SJSA1 (cell line): Measurements from ENCODE around the gene PHF19. TPM values are rescaled to one million over a fixed set of nuclear protein-coding genes. Genes with fewer than 3 reads are reported as not detected.

Experiments
- DNase-seq, 2 experiments: peaks; one replicate each; pipeline ENCODE4 v3.0.0-alpha.2; 2015 to 2020; ENCODE audit warnings: low spot score in 2 of 2, low read depth in 1 of 2
- H3K27ac ChIP-seq: fragments of 250-450 bp; sonication (Bioruptor Pico); 2 replicates; pipeline ENCODE4 v1.5.1; 2020; ENCODE audit warnings: mild to moderate bottlenecking, moderate library complexity
- H3K27me3 ChIP-seq: fragments of 250-450 bp; sonication (Bioruptor Pico); replicated peaks from 2 replicates; pipeline ENCODE4 v1.5.1; 2020; ENCODE audit warnings: mild to moderate bottlenecking, moderate library complexity
- H3K36me3 ChIP-seq: fragments of 250-450 bp; sonication (Bioruptor Pico); 2 replicates; pipeline ENCODE4 v1.5.1; 2020; ENCODE audit warnings: mild to moderate bottlenecking
- H3K4me1 ChIP-seq: fragments of 250-450 bp; sonication (Bioruptor Pico); replicated peaks from 2 replicates; pipeline ENCODE4 v1.6.1; 2021; ENCODE audit warnings: mild to moderate bottlenecking
- H3K4me3 ChIP-seq: fragments of 250-450 bp; sonication (Bioruptor Pico); 2 replicates; pipeline ENCODE4 v1.5.1; 2020; ENCODE audit warnings: mild to moderate bottlenecking
- H3K9me3 ChIP-seq: fragments of 250-450 bp; sonication (Bioruptor Pico); replicated peaks from 2 replicates; pipeline ENCODE4 v1.5.1; 2020; ENCODE audit warnings: mild to moderate bottlenecking
- total RNA-seq: library from RNA; depleted of rRNA; stranded (reverse); fragments of >200 nt; shearing (Covaris generic); gene quantifications from 2 replicates; pipeline ENCODE4 v1.2.3, GENCODE V29; 2014; rRNA removed

The PHF19 gene
- total RNA-seq: 68.3 and 69.6 TPM in 2 replicates

DNA sequence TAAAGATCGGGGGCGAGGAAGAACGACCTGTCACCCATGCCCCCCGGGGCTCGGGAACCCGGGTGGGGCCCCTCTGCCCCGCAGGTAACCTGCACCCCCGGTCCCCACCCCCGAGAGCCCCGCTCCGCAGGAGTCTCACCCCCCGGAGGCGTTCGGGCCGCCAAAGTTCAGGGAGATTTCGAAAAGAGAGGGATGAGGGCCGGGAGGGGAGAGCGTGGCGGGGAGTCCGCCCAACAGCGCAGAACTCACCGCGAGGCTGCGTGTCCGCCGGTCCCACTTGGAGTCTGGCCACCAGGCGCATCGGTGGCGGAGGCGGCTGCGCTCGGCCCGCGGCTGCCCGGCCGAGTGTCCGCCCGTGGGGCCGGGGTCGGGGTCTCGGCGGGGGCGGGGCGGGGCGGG lies at the start of gene PHF19:
Gene PHF19 (minus strand): TSS at position 347 of the 399 bp plus-strand sequence. CDS start 2,447 bp downstream, outside the sequence.
- Histone ChIP-seq H3K36me3 (peaks cover 47% of the 10 kb centered on the region), H3K4me3 (peak within 1 kb of the TSS; percentile 50), H3K27ac (peak within 1 kb of the TSS; percentile 97), H3K9me3 (no peaks in the 10 kb centered on the region), H3K27me3 (no peaks in the 10 kb centered on the region), H3K4me1 (peaks cover 34% of the 10 kb centered on the region)
- peak in 1 of 2 experiments; percentile 61 for DNase-seq

GRCh38 chr9:120926397-120926928 lies 49.5 kb upstream of the PHF19 start, which contains the start of gene TRAF1:
Gene TRAF1 (minus strand): TSS chr9:120926796. CDS start chr9:120926075, 721 bp downstream.
- H3K36me3 ChIP-seq: no peaks in the 10 kb centered on the region
- H3K4me1 ChIP-seq: peaks cover 40% of the 10 kb centered on the region
- DNase-seq: no peak
- H3K4me3 ChIP-seq: 0 out of 2 replicates have a peak within 1 kb of the TSS, but pooled peaks have one; percentile 4
- peak within 1 kb of the TSS; percentile 87 for H3K27ac ChIP-seq
- no peaks in the 10 kb centered on the region for H3K9me3 ChIP-seq
- H3K27me3 ChIP-seq: no peaks in the 10 kb centered on the region

DNA sequence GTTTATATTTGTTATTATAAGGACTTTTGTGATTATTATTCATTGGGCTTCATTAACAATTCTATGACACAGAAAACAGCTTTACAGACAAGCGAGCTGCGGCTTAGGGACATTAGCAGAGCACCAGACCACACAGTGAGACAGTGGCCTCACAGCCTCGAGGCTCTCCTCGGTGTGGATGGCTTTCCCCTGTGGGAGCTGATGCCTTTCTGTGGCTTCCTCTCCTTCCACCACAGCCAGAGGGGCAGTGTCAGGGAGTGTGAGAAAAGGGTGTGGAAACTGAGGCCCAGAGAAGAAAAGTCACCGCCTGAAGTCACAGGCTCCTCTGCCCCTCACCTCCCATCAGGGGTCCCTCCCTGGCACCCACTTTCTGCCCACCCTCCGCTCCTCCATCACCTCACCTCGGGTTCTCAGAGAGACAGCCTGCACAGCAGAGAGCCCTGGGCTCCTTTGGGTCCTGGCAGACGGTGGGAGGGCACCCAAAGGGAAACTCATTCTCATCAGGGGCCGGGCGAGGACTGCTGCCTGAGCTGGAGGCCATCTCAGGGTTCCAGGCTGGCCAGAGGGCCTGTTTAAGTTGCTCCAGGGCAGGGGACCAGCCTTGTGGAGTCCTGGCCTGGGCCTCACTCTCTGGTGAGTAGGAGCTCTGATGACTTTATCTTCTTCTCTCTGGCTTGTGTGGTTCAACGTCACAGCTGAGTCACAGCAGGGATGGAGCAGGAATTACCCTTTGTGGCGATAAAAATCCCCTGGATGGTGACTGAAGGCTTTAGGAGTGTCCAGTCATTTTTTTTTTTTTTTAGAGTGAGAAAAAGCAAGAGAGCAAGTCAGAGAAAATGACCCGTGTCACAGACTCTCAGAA lies 48.8 kb upstream of the PHF19 start:
- peak overlapping the region; percentile 87 for H3K27ac ChIP-seq

DNA sequence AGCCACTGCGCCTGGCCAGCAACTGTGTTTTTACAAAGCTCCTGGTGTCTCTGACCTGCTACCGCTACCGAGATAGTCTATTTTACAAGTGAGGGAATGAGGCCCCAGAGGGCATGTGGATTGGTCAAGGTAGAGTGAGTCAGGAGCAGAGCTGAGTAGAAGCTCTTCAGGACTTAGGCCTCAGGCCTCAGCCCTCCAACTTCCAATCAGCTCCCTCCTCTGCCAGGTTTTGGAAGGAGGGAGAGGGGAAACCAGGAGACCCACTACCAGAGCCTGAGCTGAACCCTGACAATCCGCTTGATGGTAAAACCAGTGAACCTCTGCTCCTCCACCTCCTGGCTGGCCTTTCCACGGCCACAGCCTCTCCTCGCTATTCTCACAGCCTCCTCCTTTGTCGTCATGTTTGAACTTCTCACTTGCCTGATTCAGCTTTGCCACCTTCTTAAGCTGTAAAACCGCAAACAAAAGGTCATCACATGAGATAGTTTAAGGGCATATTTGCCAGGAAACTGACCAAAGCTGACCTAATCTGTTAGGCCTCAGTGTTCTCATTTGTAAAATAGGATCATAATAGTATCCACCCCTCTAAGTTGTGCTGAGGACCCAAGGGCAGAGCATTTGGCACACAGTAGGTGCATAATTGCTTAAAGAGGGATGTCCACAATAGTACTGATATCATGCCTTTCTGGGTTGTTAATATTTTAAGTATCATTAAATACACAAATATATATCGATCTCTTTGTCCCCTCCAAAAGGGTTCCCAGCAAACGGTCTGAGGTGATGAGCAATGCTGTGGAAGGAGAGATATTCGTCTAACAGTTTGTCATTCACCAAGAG lies 47.9 kb upstream of the PHF19 start:
- peak overlapping the region; percentile 87 for H3K27ac ChIP-seq
- H3K4me3 ChIP-seq: no peak overlapping the region
- H3K4me1 ChIP-seq: peaks cover 36% of the 10 kb centered on the region
- no peaks in the 10 kb centered on the region for H3K9me3 ChIP-seq
- H3K36me3 ChIP-seq: no peaks in the 10 kb centered on the region
- no peaks in the 10 kb centered on the region for H3K27me3 ChIP-seq
- DNase-seq: peak in 1 of 2 experiments; percentile 7

More for the DNA sequence above, 48.8 kb upstream of the PHF19 start:
- H3K27me3 ChIP-seq: no peaks in the 10 kb centered on the region
- 0 out of 2 replicates have a peak overlapping the region, but pooled peaks have one; percentile 4 for H3K4me3 ChIP-seq
- H3K4me1 ChIP-seq: peaks cover 33% of the 10 kb centered on the region
- H3K36me3 ChIP-seq: no peaks in the 10 kb centered on the region
- H3K9me3 ChIP-seq: no peaks in the 10 kb centered on the region
- peak; percentile 87 to 88 for DNase-seq

DNA sequence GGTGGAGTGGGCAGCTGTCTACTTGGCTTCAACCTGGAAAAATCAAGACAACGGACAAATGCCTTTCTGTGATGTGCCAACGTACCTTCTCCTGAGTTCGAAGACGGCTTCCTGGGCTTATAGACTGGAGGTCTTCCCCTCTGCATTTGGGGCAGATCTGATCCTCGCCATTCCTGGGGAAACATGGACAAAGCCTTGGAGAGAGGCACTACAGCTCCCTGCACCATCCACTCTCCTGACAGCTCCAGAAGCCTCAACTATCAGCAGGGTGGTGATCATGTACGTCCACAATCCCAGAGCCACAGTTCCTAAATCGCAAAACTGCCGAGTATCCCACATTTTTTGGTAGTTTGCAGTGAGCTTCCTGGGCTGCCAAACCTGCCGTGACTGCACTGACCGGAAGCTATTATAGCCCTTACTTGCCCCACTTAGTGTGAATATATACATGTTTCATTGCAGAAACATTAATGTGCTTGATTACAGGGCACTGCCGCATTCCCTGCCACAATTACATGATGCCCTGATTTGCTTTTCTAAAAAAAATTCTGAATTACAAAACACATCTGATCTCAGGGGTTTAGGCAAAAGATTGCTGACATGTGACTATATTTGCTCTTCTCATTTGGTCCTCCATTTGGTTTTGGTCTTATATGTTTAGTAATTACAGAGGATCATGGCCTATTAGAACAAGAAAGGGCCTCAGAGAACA lies 46.8 kb upstream of the PHF19 start:
- H3K36me3 ChIP-seq: no peaks in the 10 kb centered on the region
- no peak overlapping the region for H3K4me3 ChIP-seq
- no peaks in the 10 kb centered on the region for H3K27me3 ChIP-seq
- peaks cover 47% of the 10 kb centered on the region for H3K4me1 ChIP-seq
- H3K9me3 ChIP-seq: no peaks in the 10 kb centered on the region
- no peak overlapping the region for H3K27ac ChIP-seq
- DNase-seq: no peak

- Histone ChIP-seq H3K27ac (no peak overlapping the region), H3K36me3 (no peaks in the 10 kb centered on the region), H3K4me1 (peaks cover 52% of the 10 kb centered on the region), H3K27me3 (no peaks in the 10 kb centered on the region), H3K9me3 (no peaks in the 10 kb centered on the region), H3K4me3 (no peak overlapping the region)
- DNase-seq: no peak
Measured at GRCh38 chr9:120922404-120923195, 45.6 kb upstream of the PHF19 start.

GRCh38 chr9:120921661-120922181 lies 44.7 kb upstream of the PHF19 start:
- Histone ChIP-seq H3K4me3 (no peak overlapping the region), H3K27ac (no peak overlapping the region), H3K27me3 (no peaks in the 10 kb centered on the region), H3K9me3 (no peaks in the 10 kb centered on the region), H3K36me3 (no peaks in the 10 kb centered on the region), H3K4me1 (peaks cover 52% of the 10 kb centered on the region)
- DNase-seq: no peak

DNA sequence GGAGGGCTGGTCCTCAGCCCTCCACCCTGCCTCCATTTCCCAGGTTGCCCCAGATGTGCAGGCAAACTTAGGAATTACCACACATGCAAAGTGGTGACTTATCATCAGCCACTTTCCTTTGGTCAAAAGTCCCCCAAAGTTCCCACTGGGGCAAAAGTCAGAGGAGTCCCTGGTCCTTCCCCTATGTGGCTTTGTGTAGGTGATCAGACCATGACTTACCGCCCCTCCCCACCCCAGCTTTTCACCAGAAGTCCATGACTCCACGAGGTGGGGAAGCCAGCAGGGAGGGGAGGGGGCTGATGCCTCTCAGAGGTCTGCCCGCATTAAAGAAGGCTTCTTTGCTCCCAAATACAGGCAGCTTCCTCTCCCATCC lies 43.8 kb upstream of the PHF19 start:
- no peaks in the 10 kb centered on the region for H3K36me3 ChIP-seq
- no peak overlapping the region for H3K4me3 ChIP-seq
- DNase-seq: no peak
- H3K27ac ChIP-seq: no peak overlapping the region
- peaks cover 50% of the 10 kb centered on the region for H3K4me1 ChIP-seq
- no peaks in the 10 kb centered on the region for H3K27me3 ChIP-seq
- H3K9me3 ChIP-seq: no peaks in the 10 kb centered on the region

DNA sequence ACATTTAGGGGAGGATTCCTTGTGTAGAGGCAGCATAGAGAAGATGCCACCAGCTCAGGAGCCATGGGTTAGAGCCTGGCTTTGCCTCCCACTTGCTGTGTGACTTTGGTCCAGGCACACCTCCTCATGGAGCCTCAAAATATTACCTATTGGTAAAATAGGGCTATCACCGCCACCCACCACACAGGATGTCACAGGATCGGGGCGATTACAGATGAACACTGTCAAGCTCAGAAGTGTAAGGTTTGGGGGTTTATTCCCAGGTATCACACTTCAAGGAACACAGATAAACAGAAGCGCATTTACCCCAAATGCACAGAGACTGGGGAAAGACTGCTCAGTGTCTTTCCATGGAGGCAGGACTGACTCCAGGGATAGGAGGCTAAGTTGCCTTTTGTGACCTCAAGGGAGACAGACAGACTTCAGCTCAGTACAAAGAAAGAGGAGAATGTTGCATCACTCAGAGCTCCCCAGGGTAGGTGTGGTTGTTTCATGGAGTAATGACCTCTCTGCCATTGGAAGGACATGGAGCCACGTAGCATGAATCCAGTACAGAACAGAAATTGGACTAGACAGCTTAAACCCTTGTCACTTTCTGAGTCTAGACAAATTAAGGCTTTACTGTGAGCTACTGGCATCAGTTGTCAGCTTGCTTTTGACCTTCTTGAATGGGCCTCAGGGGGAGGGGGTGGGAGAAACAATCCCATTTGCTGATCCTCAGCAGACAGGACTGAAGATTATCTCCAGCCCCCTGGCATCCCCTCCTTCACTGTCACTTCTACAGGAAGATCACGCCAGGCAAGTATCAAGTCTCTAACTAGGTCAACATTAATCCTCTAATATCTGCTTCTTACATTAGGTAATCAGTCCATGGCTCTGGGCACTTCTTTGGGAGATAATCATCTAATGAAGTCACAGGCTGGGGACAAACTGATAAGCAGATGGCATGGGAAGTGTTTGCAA lies 43.1 kb upstream of the PHF19 start:
- Histone ChIP-seq H3K4me1 (peaks cover 44% of the 10 kb centered on the region), H3K27me3 (no peaks in the 10 kb centered on the region), H3K36me3 (no peaks in the 10 kb centered on the region), H3K4me3 (no peak overlapping the region), H3K27ac (no peak overlapping the region), H3K9me3 (no peaks in the 10 kb centered on the region)
- no peak for DNase-seq

DNA sequence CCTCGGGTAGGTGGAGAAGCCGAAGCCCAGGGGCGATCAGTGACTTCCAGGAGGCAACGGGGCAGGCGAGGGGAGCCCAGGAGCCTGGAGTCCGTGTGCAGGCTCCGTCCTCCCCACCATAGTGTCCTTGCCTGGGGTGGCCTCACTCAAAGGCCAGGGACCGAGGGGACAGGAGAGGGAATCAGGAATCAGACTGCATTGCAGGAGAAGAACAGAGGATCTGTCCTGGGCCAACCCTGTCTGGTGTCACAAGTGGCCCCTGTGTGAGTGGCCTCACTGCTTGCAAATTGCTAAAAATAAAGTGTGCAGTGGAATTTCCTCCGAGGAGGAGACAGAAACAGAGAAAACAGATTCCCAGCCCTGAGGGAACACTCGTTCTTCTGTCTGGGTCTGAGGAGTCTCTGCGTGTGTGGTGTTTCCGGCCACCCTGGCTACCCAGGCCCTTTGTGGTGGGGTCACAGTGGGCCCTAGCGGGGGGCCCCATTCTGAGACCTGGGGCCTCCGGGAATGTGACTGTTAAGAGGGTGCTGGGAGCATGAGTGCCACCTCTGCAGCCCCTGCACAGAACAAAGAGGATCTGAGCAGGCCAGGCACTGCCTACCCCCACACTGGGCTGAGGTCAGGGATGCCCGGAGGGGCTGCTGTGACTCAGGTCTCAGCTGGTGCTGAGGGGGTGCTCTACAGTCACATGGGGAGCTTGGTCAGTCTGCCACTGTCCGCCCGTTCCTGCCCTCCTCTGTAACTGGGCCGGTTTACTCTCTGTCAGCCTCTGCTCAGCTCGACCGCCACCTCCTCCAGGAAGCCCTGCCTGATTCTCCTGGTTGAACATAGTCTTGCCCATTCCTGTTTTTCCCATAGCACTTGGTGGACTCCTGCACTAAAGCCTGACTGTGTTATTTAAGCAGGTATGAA lies 42.2 kb upstream of the PHF19 start:
- Histone ChIP-seq H3K36me3 (no peaks in the 10 kb centered on the region), H3K4me1 (peaks cover 36% of the 10 kb centered on the region), H3K27me3 (no peaks in the 10 kb centered on the region), H3K9me3 (no peaks in the 10 kb centered on the region), H3K27ac (no peak overlapping the region), H3K4me3 (no peak overlapping the region)
- peak in 1 of 2 experiments; percentile 42 for DNase-seq
